ENCODE data around the gene CRB2.

DNA sequence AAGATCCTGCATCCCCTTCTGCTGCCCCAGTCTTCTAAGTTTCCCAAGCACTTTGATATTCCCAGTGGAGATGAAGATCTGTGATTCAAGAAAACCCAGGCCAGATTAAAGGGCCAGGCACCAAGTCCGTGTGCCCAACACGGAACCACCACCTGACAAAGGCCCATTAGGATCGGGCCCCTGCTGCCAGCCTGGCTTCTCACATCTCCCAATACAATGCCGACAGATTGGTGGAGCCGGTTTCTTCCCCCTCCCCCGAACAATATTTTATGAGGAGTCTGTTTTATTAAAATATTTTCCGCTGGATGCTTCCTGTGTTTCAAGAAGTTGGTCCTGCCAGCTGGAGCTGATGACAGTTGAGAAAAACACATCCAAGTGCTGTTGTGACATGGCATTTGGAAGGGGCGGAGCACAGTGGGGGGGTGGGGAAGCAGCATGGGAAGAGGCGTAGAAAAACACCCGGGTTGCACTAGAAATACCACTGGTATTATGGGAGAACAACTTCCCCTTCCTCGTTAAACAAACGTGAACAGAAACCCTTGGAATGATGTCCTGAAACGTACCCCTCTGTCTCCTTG is 45.0 kb downstream of the CRB2 start:
- TF ChIP-seq SNAI2 (CRISPR knock-in tag; IDR thresholded peaks at IDR 0.05) (no peak), CSDC2 (CRISPR knock-in tag; IDR thresholded peaks at IDR 0.05) (no peak), ZNF565 (CRISPR knock-in tag; conservative IDR thresholded peaks at IDR 0.05; ENCODE audit: low read depth) (no peak), ARNTL (CRISPR knock-in tag; IDR thresholded peaks at IDR 0.05; ENCODE audit: borderline replicate concordance, low read depth) (no peak), RARB (CRISPR knock-in tag; IDR thresholded peaks at IDR 0.05) (no peak)
- TF ChIP-seq, protein P1, sequence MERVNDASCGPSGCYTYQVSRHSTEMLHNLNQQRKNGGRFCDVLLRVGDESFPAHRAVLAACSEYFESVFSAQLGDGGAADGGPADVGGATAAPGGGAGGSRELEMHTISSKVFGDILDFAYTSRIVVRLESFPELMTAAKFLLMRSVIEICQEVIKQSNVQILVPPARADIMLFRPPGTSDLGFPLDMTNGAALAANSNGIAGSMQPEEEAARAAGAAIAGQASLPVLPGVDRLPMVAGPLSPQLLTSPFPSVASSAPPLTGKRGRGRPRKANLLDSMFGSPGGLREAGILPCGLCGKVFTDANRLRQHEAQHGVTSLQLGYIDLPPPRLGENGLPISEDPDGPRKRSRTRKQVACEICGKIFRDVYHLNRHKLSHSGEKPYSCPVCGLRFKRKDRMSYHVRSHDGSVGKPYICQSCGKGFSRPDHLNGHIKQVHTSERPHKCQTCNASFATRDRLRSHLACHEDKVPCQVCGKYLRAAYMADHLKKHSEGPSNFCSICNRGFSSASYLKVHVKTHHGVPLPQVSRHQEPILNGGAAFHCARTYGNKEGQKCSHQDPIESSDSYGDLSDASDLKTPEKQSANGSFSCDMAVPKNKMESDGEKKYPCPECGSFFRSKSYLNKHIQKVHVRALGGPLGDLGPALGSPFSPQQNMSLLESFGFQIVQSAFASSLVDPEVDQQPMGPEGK (CRISPR knock-in tag; IDR thresholded peaks at IDR 0.05; ENCODE audit: borderline replicate concordance), result no peak
